ENCODE measurements around the gene TUBA3C.

Gene TUBA3C

DNA sequence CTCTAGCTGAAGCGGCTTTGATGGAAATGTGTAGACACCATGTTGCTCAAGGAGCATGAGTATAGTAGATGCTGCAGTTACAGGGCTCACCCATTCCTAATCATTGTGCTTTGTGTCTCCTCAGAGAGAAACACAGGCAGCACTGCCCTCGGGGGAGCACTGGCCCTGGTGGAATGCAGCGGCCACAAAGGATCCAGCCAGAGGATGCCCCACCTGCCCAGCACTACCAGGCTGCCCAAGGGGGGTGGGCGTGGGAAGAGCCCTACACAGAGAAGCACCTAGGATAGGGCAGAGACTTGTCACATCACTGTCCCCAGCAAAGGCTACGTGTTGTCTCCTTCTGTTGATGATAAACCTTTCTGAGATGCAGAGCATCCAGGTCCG, 9.0 kb downstream of the TUBA3C start:
- TF ChIP-seq, protein P1, sequence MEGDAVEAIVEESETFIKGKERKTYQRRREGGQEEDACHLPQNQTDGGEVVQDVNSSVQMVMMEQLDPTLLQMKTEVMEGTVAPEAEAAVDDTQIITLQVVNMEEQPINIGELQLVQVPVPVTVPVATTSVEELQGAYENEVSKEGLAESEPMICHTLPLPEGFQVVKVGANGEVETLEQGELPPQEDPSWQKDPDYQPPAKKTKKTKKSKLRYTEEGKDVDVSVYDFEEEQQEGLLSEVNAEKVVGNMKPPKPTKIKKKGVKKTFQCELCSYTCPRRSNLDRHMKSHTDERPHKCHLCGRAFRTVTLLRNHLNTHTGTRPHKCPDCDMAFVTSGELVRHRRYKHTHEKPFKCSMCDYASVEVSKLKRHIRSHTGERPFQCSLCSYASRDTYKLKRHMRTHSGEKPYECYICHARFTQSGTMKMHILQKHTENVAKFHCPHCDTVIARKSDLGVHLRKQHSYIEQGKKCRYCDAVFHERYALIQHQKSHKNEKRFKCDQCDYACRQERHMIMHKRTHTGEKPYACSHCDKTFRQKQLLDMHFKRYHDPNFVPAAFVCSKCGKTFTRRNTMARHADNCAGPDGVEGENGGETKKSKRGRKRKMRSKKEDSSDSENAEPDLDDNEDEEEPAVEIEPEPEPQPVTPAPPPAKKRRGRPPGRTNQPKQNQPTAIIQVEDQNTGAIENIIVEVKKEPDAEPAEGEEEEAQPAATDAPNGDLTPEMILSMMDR (IDR thresholded peaks at IDR 0.05; ENCODE audit: low read length, missing control alignments) = no peak
- H3K4me3 ChIP-seq (replicated peaks; ENCODE audit: low read depth, low read length) = no peak overlapping the region
- no peak for DNase-seq (ENCODE audit: low read depth)

DNA sequence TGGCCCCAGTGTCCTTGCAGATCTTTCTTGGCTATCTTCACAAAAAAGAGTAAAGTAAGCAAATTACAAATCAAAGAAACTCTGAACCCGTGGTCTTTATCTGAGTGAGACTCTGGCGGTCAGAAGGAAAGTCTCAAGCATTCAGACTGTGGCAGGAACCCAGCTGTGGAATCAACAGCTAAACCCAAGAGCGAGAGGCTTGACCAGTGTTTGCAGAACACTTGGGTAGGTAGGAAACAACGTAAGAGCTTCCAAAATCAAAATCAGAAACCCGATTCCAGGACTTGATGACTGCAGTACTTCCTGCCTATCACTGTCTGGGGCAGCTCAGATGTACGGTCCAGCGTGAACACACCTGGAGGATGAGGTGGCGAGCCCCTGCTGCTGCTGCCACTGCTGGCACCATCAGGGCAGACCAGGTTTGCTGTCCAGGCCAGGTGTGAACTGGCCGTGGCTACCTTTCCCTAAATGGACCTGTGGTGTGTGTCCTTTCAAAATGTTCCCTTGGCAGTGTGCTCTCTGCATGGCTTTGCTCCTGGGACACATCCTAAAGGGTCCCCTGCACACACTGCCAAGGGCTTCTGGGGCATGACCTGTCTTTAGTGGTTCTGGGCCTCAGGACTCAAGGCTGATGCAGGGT, 9.5 kb downstream of the TUBA3C start:
- DNase-seq (ENCODE audit: low read depth) = no peak
- no peak overlapping the region for H3K4me3 ChIP-seq (replicated peaks; ENCODE audit: low read depth, low read length)
- TF ChIP-seq, protein P1 (IDR thresholded peaks at IDR 0.05; ENCODE audit: low read length, missing control alignments) = no peak

DNA sequence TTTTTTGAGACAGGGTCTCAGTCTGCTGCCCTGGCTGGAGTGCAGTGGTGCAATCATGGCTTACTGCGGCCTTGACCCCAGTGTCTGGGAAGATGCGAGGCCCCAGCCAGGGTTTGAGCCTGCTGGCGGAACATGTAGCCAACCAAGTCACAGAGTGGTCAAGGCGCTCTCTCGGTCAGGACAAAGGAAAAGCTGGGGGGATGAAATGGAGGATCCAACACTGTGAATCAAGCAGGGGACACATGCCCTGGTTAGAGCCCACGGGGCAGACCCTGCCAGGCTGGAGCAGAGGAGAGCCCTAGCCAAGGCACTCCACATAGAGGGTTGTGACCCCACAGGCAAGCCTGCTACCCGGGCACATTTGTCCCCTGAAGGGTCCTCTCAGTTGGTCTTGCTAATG, 10.1 kb downstream of the TUBA3C start:
- DNase-seq (ENCODE audit: low read depth) = no peak
- TF ChIP-seq, protein P1 (IDR thresholded peaks at IDR 0.05; ENCODE audit: low read length, missing control alignments) = no peak
- H3K4me3 ChIP-seq (replicated peaks; ENCODE audit: low read depth, low read length) = no peak overlapping the region

DNA sequence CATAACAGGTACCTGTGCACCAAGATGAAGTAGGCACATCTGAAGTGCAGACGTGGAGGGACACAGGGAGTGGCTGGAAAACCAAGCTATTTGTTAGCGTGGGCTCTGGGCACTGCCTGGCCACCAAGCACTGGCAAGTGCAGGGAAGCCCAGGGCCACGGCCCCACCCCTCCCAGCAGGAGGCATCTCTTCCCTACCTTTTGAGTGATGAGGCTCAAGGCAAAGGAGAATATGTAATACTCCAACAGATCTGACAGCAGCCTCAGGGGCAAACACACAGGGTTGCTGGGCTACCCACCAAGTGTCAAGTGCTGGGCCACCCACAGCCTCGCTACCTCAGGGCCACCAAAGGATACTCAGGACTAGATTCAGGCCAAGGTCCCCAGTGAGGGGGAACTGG, 11.6 kb downstream of the TUBA3C start:
- no peak for DNase-seq (ENCODE audit: low read depth)
- TF ChIP-seq, protein P1 (IDR thresholded peaks at IDR 0.05; ENCODE audit: low read length, missing control alignments) = no peak
- H3K4me3 ChIP-seq (replicated peaks; ENCODE audit: low read depth, low read length) = no peak overlapping the region

DNA sequence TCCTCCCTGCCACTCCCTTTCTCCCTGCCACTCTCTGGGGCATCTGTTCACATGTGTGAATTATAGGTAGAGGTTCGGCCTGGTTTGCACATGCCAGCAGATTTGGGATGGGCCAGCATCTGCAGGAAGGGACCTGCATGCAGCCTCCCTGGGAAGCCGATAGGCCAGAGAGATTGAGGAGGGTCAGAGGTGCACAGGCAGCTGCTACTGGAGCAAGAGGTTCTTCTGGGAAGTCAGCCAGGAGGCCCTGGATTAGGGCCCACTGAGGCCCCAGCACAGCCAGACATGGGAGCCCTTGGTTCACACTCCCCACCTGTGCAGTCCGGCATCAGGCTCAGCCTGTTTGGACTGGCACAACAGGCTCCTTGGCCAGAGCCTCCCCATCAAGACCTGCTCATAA, 12.1 kb downstream of the TUBA3C start:
- TF ChIP-seq, protein P1 (IDR thresholded peaks at IDR 0.05; ENCODE audit: low read length, missing control alignments) = no peak
- no peak overlapping the region for H3K4me3 ChIP-seq (replicated peaks; ENCODE audit: low read depth, low read length)
- DNase-seq (ENCODE audit: low read depth) = no peak

DNA sequence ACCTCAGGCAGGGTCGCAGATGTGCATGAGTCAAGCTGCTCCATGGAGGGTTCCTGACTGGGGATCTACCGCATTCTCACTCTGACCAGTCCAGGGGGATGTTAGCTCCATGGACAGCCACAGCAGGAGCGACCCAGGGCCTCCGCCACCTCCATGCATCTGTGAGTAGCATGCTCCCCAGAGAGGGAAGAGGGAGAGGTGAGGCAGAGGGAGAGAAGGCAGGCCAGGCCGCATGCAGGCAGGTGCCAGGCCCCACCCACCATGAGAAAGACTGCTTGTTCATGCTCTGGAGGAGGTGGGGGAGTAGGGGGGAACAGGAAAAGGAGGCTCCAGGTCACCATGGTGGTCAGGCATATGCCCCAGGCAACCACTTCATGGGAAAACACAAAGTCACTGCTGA, 20.3 kb downstream of the TUBA3C start:
- no peak for DNase-seq (ENCODE audit: low read depth)
- no peak overlapping the region for H3K4me3 ChIP-seq (replicated peaks; ENCODE audit: low read depth, low read length)
- TF ChIP-seq, protein P1 (IDR thresholded peaks at IDR 0.05; ENCODE audit: low read length, missing control alignments) = no peak

DNA sequence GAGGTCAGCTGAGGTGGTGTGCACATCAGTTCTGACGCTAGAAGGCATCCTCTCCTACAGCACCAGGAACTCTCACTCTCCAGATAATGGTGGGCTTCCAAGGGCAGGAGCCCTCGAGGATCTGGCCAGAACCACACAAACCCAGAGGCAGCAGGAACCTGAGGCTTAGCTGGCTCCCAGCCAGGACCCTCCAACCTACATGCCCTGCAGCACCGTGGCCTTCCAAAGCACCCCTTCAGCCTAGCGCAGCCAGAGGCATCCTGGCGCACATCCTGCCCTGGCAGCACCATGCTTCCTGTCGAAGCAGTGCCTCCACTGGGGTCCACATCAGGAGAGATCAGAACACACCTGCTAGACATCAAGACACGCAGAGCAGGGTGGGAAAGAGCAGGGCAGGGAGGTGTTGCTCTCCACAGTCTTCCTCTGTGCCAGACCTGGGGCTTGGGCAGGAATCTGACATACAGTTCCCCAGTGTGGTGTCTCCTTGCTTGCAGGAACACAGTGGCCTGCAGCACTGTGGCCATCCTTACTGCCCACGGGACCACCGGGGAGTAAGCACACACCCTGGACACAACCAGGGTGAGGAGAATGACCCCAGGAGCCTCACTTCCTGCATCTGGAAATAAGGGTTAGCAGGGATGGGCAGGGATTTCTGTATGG, 21.7 kb downstream of the TUBA3C start:
- TF ChIP-seq, protein P1 (IDR thresholded peaks at IDR 0.05; ENCODE audit: low read length, missing control alignments) = no peak
- no peak for DNase-seq (ENCODE audit: low read depth)
- H3K4me3 ChIP-seq (replicated peaks; ENCODE audit: low read depth, low read length) = no peak overlapping the region
